Prostate gland (tissue), 2 donors: ENCODE data around the gene COL4A5. TPM values are rescaled to one million over a fixed set of nuclear protein-coding genes. Genes with fewer than 3 reads are reported as not detected.

ENCODE experiments used
- DNase-seq: peaks from one replicate; pipeline ENCODE4 v3.0.0-alpha.2; 2019; ENCODE audit warnings: low spot score
- H3K27ac ChIP-seq, 2 donors: fragments of 200-600 bp; sonication (generic); 2 replicates each; pipeline ENCODE4 v1.5.1; 2017 to 2019
- H3K27me3 ChIP-seq: fragments of 200-600 bp; sonication (generic); replicated peaks from 2 replicates; pipeline ENCODE4 v1.5.1; 2019; ENCODE audit not compliant: insufficient read depth
- H3K36me3 ChIP-seq, 2 donors: fragments of 200-600 bp; sonication (generic); 1 replicate in 1 of 2; 2 replicates in 1 of 2; pipeline versions ENCODE4 v1.5.1 to v1.8.1; 2017 to 2019
- H3K4me1 ChIP-seq: fragments of 200-600 bp; sonication (generic); replicated peaks from 2 replicates; pipeline ENCODE4 v1.5.1; 2019
- H3K4me3 ChIP-seq, 2 donors: fragments of 200-600 bp; sonication (generic); 2 replicates each; pipeline ENCODE4 v1.5.1; 2017 to 2019
- H3K9me3 ChIP-seq: fragments of 200-600 bp; sonication (generic); 2 replicates; pipeline ENCODE4 v1.5.1; 2017
- CTCF ChIP-seq, 4 experiments: fragments of 200-600 bp in 2 of 4; fragments of 450-650 bp in 2 of 4; sonication (generic) in 2 of 4; IDR thresholded peaks; 1 replicate in 3 of 4; 2 replicates in 1 of 4; pipeline ENCODE4 v1.5.1; 2016 to 2019; ENCODE audit warnings: antibody characterized with exemption in 4 of 4, mild to moderate bottlenecking in 2 of 4, moderate library complexity in 2 of 4
- POLR2A ChIP-seq: fragments of 450-650 bp; IDR thresholded peaks from one replicate; pipeline ENCODE4 v1.6.1; 2016; ENCODE audit warnings: antibody characterized with exemption, mild to moderate bottlenecking
- POLR2AphosphoS5 ChIP-seq: sonication (generic); formaldehyde crosslinking; IDR thresholded peaks from one replicate; pipeline ENCODE4 v1.6.1; 2017; ENCODE audit warnings: antibody characterized with exemption
- WGBS: methylation state at CpG from one replicate; pipeline ENCODE4 v1.1.5; 2018; 5-methylcytosine and 5-hydroxymethylcytosine counted together
- intact Hi-C: fragments of 100-400 bp; cut with DNase I; formaldehyde crosslinking; loops from one replicate; pipeline ENCODE4 v1.14.2; 2022
- total RNA-seq, 2 donors: library from RNA; depleted of rRNA; stranded (reverse); fragments of >200 nt; gene quantifications; one replicate each; pipeline ENCODE4 v1.1.0, GENCODE V29; 2016

Gene COL4A5
- total RNA-seq, 2 donors from 2014 or later: 35.1 to 49.1 TPM

GRCh38 chrX:108573136-108573535 is 133.5 kb downstream of the COL4A5 start:
- intact Hi-C loops: no loop called here
- Histone ChIP-seq H3K27me3 (no peaks in the 10 kb centered on the region), H3K27ac (no peak overlapping the region)

GRCh38 chrX:108582151-108582550 is 142.5 kb downstream of the COL4A5 start:
- WGBS: 89% methylated on average over 1 of the region's 1 CpG
- Histone ChIP-seq H3K4me1 (no peaks in the 10 kb centered on the region), H3K36me3 (no peaks in the 10 kb centered on the region), H3K27me3 (no peaks in the 10 kb centered on the region), H3K4me3 (no peak overlapping the region), H3K9me3 (no peaks in the 10 kb centered on the region), H3K27ac (no peak overlapping the region)
- no peak for TF ChIP-seq CTCF (IDR thresholded peaks at IDR 0.05)
- no peak for TF ChIP-seq POLR2AphosphoS5
- no peak for TF ChIP-seq POLR2A
- no peak for DNase-seq
- intact Hi-C loops: no loop called here

More at GRCh38 chrX:108573136-108573535, 133.5 kb downstream of the COL4A5 start:
- Histone ChIP-seq H3K36me3 (no peaks in the 10 kb centered on the region), H3K9me3 (no peaks in the 10 kb centered on the region), H3K4me1 (no peaks in the 10 kb centered on the region), H3K4me3 (no peak overlapping the region)
- TF ChIP-seq POLR2A (no peak), CTCF (IDR thresholded peaks at IDR 0.05) (no peak), POLR2AphosphoS5 (no peak)
- no peak for DNase-seq

- Histone ChIP-seq H3K4me3 (no peak overlapping the region), H3K27ac (no peak overlapping the region), H3K9me3 (no peaks in the 10 kb centered on the region), H3K36me3 (no peaks in the 10 kb centered on the region), H3K27me3 (no peaks in the 10 kb centered on the region), H3K4me1 (no peaks in the 10 kb centered on the region)
- DNase-seq: no peak
- intact Hi-C loops: no loop called here
- 93% methylated on average over 2 of the region's 2 CpGs for WGBS
- TF ChIP-seq POLR2A (no peak), CTCF (IDR thresholded peaks at IDR 0.05) (no peak), POLR2AphosphoS5 (no peak)
Observed at GRCh38 chrX:108584617-108585211, 145.1 kb downstream of the COL4A5 start.

- Histone ChIP-seq H3K27me3 (no peaks in the 10 kb centered on the region), H3K4me3 (no peak overlapping the region), H3K36me3 (no peaks in the 10 kb centered on the region), H3K4me1 (no peaks in the 10 kb centered on the region), H3K27ac (no peak overlapping the region), H3K9me3 (no peaks in the 10 kb centered on the region)
- intact Hi-C loops: no loop called here
- TF ChIP-seq POLR2AphosphoS5 (no peak), CTCF (IDR thresholded peaks at IDR 0.05) (no peak), POLR2A (no peak)
- WGBS: 91% methylated on average over 3 of the region's 3 CpGs
- DNase-seq: no peak
Observed at GRCh38 chrX:108590496-108590895, 150.9 kb downstream of the COL4A5 start.

- H3K4me1 ChIP-seq: no peaks in the 10 kb centered on the region
- no peaks in the 10 kb centered on the region for H3K36me3 ChIP-seq
- TF ChIP-seq CTCF (IDR thresholded peaks at IDR 0.05) (no peak), POLR2AphosphoS5 (no peak), POLR2A (no peak)
- H3K4me3 ChIP-seq: no peak overlapping the region
- no peaks in the 10 kb centered on the region for H3K27me3 ChIP-seq
- DNase-seq: no peak
- no peak overlapping the region for H3K27ac ChIP-seq
- intact Hi-C loops: no loop called here
- H3K9me3 ChIP-seq: no peaks in the 10 kb centered on the region
- 75% methylated on average over 4 of the region's 4 CpGs for WGBS
Observed at GRCh38 chrX:108601276-108601675, 161.6 kb downstream of the COL4A5 start.
